ENCODE data around the gene HOXB9. TPM values are rescaled to one million over a fixed set of nuclear protein-coding genes. Genes with fewer than 3 reads are reported as not detected.
A peak's percentile ranks its signal among the peaks of the same experiment; 100 is the strongest.

Gene HOXB9
- total RNA-seq, 2 experiments from 2014 or later: not detected

- H3K9me3 ChIP-seq (ENCODE audit: control insufficient read depth in 1 of 2, insufficient read depth in 1 of 2, low read length in 2 of 2): peaks cover 0 to 3% of the 10 kb centered on the region in 2 experiments
- Mint-ChIP-seq H3K36me3 (ENCODE audit: low read depth) (no peaks in the 10 kb centered on the region), H3K4me1 (ENCODE audit: low read depth) (peaks cover 48% of the 10 kb centered on the region), H3K4me3 (peak overlapping the region; percentile 79), H3K9me3 (no peaks in the 10 kb centered on the region), H3K27me3 (peaks cover 74% of the 10 kb centered on the region), H3K27ac (no peak overlapping the region)
- no peak overlapping the region for H3K27ac ChIP-seq (ENCODE audit: low read depth in 1 of 2, low read length in 2 of 2)
- peaks cover 31 to 32% of the 10 kb centered on the region in 2 experiments for H3K27me3 ChIP-seq (ENCODE audit: control insufficient read depth in 1 of 2, insufficient read depth in 2 of 2, low read length in 2 of 2)
- intact Hi-C loops (cut with DNase I, micrococcal nuclease): no loop called here
- peaks cover 50% of the 10 kb centered on the region for H3K4me1 ChIP-seq (ENCODE audit: insufficient read depth, low read length)
- CTCF ChIA-PET: no interaction called here
- ATAC-seq (ENCODE audit: poor library complexity) (no peak), DNase-seq (peak in 1 of 14 experiments; percentile 20)
- no peak for TF ChIP-seq CTCF (IDR thresholded peaks at IDR 0.05)
- H3K36me3 ChIP-seq (ENCODE audit: insufficient read depth, low read length): no peaks in the 10 kb centered on the region
- POLR2A ChIA-PET: no interaction called here
- peak overlapping the region; percentile 84 for H3K4me3 ChIP-seq (ENCODE audit: low read length)
Observed at GRCh38 chr17:48576479-48577309, 49.5 kb downstream of the HOXB9 start.

- peaks cover 69% of the 10 kb centered on the region for H3K27me3 Mint-ChIP-seq
- CTCF ChIA-PET: no interaction called here
- no peak for ATAC-seq (ENCODE audit: poor library complexity)
Observed at GRCh38 chr17:48575673-48576478, 50.3 kb downstream of the HOXB9 start.

More at GRCh38 chr17:48575673-48576478, 50.3 kb downstream of the HOXB9 start:
- Histone ChIP-seq H3K9me3 (ENCODE audit: control insufficient read depth in 1 of 2, insufficient read depth in 1 of 2, low read length in 2 of 2) (peaks cover 0 to 3% of the 10 kb centered on the region in 2 experiments), H3K27ac (ENCODE audit: low read depth in 1 of 2, low read length in 2 of 2) (no peak overlapping the region), H3K27me3 (ENCODE audit: control insufficient read depth in 1 of 2, insufficient read depth in 2 of 2, low read length in 2 of 2) (peaks cover 23 to 24% of the 10 kb centered on the region in 2 experiments), H3K36me3 (ENCODE audit: insufficient read depth, low read length) (no peaks in the 10 kb centered on the region), H3K4me3 (ENCODE audit: low read length) (no peak overlapping the region), H3K4me1 (ENCODE audit: insufficient read depth, low read length) (peaks cover 44% of the 10 kb centered on the region)
- H3K27ac Mint-ChIP-seq: no peak overlapping the region
- peaks cover 40% of the 10 kb centered on the region for H3K4me1 Mint-ChIP-seq (ENCODE audit: low read depth)
- H3K9me3 Mint-ChIP-seq: no peaks in the 10 kb centered on the region
- intact Hi-C loops (cut with DNase I, micrococcal nuclease): no loop called here
- no peak for TF ChIP-seq CTCF (IDR thresholded peaks at IDR 0.05)
- H3K36me3 Mint-ChIP-seq (ENCODE audit: low read depth): no peaks in the 10 kb centered on the region
- POLR2A ChIA-PET: no interaction called here
- no peak for DNase-seq
- peak overlapping the region; percentile 48 for H3K4me3 Mint-ChIP-seq

Measured in CD4-positive, alpha-beta T cell (primary cell).